ENCODE measurements around the gene SIL1. TPM values are rescaled to one million over a fixed set of nuclear protein-coding genes. Genes with fewer than 3 reads are reported as not detected.

Gene SIL1
- total RNA-seq, 1 experiment from 2014 or later = 46.5 TPM

DNA sequence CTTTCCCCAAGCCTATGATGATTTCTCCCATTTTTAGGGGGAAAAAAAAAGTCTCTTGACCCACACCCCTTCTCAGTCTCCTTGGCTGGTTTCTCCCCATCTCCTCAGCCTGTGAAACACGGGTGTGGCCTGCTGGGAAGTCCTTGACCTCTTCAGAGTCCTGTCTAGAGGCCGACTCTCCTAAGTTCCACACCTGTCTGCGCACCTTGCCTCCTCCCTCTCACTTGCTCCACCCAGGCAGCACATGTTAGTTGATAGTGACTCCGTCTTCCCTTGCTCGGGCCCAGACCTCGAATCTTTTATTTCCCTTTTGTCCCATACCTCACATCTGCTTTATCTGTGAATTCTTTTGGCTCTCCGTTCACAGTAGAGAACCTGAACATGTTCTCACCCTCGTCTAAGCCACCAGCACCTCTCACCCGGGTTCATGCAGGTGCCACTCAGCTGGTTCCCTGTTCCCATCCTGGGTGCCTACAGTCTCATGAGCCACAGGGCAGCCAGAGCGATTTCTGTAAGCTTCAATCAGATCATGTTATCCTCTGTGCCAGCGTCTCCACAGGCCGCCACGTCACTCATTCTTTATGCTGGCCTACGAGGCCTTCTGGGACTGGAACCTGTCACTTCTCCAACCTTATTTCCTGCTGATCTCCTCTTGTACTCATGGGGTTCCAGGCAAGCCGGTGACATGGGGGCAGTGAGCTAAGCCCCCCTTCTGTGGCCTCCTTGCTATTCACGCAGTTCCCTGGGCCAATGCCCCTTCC, 271.3 kb downstream of the SIL1 start:
- POLR2A ChIA-PET (ENCODE audit: unreplicated experiment) = no interaction called here
- H3K4me3 ChIP-seq = no peak overlapping the region
- no peaks in the 10 kb centered on the region for H3K27me3 ChIP-seq (ENCODE audit: insufficient read depth, low read depth)
- no peaks in the 10 kb centered on the region for H3K9me3 ChIP-seq (ENCODE audit: insufficient read depth, low read depth)
- no peaks in the 10 kb centered on the region for H3K4me1 ChIP-seq (replicated peaks; ENCODE audit: insufficient read depth)
- H3K4me2 ChIP-seq = no peak overlapping the region
- H2AFZ ChIP-seq = no peak overlapping the region
- H3F3A ChIP-seq (ENCODE audit: insufficient read depth, low read depth) = peaks cover 27% of the 10 kb centered on the region; the same call in 1 of the 2 replicates
- peaks cover 42% of the 10 kb centered on the region for H3K36me3 ChIP-seq (ENCODE audit: low read depth)
- H4K20me1 ChIP-seq (ENCODE audit: insufficient read depth) = peaks cover 34% of the 10 kb centered on the region
- no peaks in the 10 kb centered on the region for H3K9me2 ChIP-seq (ENCODE audit: insufficient read depth)
- no peak for TF ChIP-seq CTCF (conservative IDR thresholded peaks at IDR 0.05)
- TF ChIP-seq EZH2 (IDR thresholded peaks at IDR 0.05; ENCODE audit: low read depth) = no peak
- intact Hi-C loops (cut with micrococcal nuclease; ENCODE audit: unreplicated experiment) = no loop called here
- H3K27ac ChIP-seq = no peak overlapping the region
- DNase-seq = no peak
- no TSS peak for BruUV-seq (replicated peaks)
- CTCF ChIA-PET = no interaction called here
- no peaks in the 10 kb centered on the region for H3K79me2 ChIP-seq (ENCODE audit: low read depth)

GRCh38 chr5:138926257-138926656, 271.9 kb downstream of the SIL1 start:
- no peak for DNase-seq
- no peak overlapping the region for H3K27ac ChIP-seq
- no peak overlapping the region for H3K4me2 ChIP-seq
- H3K27me3 ChIP-seq (ENCODE audit: insufficient read depth, low read depth) = no peaks in the 10 kb centered on the region
- no peaks in the 10 kb centered on the region for H3K9me3 ChIP-seq (ENCODE audit: insufficient read depth, low read depth)
- TF ChIP-seq CTCF (conservative IDR thresholded peaks at IDR 0.05) (no peak), EZH2 (IDR thresholded peaks at IDR 0.05; ENCODE audit: low read depth) (no peak)
- H4K20me1 ChIP-seq (ENCODE audit: insufficient read depth) = peaks cover 34% of the 10 kb centered on the region
- peaks cover 37% of the 10 kb centered on the region for H3K36me3 ChIP-seq (ENCODE audit: low read depth)
- no peak overlapping the region for H3K4me3 ChIP-seq
- no peaks in the 10 kb centered on the region for H3K79me2 ChIP-seq (ENCODE audit: low read depth)
- no peak overlapping the region for H2AFZ ChIP-seq
- BruUV-seq (replicated peaks) = no TSS peak
- intact Hi-C loops (cut with micrococcal nuclease; ENCODE audit: unreplicated experiment) = no loop called here
- peaks cover 21% of the 10 kb centered on the region; the same call in 1 of the 2 replicates for H3F3A ChIP-seq (ENCODE audit: insufficient read depth, low read depth)
- peaks cover under 1% of the 10 kb centered on the region; the same call in 1 of the 2 replicates for H3K4me1 ChIP-seq (replicated peaks; ENCODE audit: insufficient read depth)
- POLR2A ChIA-PET (ENCODE audit: unreplicated experiment) = no interaction called here
- no peaks in the 10 kb centered on the region for H3K9me2 ChIP-seq (ENCODE audit: insufficient read depth)
- CTCF ChIA-PET = no interaction called here

- Histone ChIP-seq H4K20me1 (ENCODE audit: insufficient read depth) (peaks cover 27% of the 10 kb centered on the region), H3K9me3 (ENCODE audit: insufficient read depth, low read depth) (no peaks in the 10 kb centered on the region), H3K4me3 (no peak overlapping the region), H3K4me2 (no peak overlapping the region), H3K36me3 (ENCODE audit: low read depth) (peaks cover 33% of the 10 kb centered on the region), H3K9me2 (ENCODE audit: insufficient read depth) (no peaks in the 10 kb centered on the region), H3F3A (ENCODE audit: insufficient read depth, low read depth) (peaks cover 12% of the 10 kb centered on the region; the same call in 1 of the 2 replicates), H3K79me2 (ENCODE audit: low read depth) (no peaks in the 10 kb centered on the region; the same call in 1 of the 2 replicates), H3K4me1 (replicated peaks; ENCODE audit: insufficient read depth) (peaks cover 6% of the 10 kb centered on the region; the same call in 1 of the 2 replicates), H3K27me3 (ENCODE audit: insufficient read depth, low read depth) (no peaks in the 10 kb centered on the region), H3K27ac (no peak overlapping the region), H2AFZ (no peak overlapping the region)
- no peak for TF ChIP-seq CTCF (conservative IDR thresholded peaks at IDR 0.05)
- intact Hi-C loops (cut with micrococcal nuclease; ENCODE audit: unreplicated experiment) = no loop called here
- POLR2A ChIA-PET (ENCODE audit: unreplicated experiment) = interaction anchor here (0.7 kb wide), 1 partner anchor 449 kb away, joined by 3 read pairs; no protein-coding TSS in a partner anchor
- no peak for DNase-seq
- BruUV-seq (replicated peaks) = no TSS peak
- CTCF ChIA-PET = no interaction called here
These were observed 273.0 kb downstream of the SIL1 start for GRCh38 chr5:138925090-138925635.
